K562 (cell line): ENCODE results near the gene RABGAP1L. TPM values are rescaled to one million over a fixed set of nuclear protein-coding genes. Genes with fewer than 3 reads are reported as not detected.

Source experiments
- CHCHD3 ChIP-seq: fragments of 250-450 bp; sonication (Bioruptor Pico); IDR thresholded peaks from 2 replicates; pipeline ENCODE4 v2.1.2; 2022; ENCODE audit warnings: mild to moderate bottlenecking
- CREB1 ChIP-seq, 2 experiments: sonication (generic) in 1 of 2; formaldehyde crosslinking in 1 of 2; IDR thresholded peaks; 2 replicates each; pipeline versions ENCODE4 v1.6.1 to v1.8.0; 2012 to 2022; ENCODE audit warnings: inconsistent platforms in 1 of 2, mild to moderate bottlenecking in 1 of 2, missing genetic modification reagents in 1 of 2, moderate library complexity in 1 of 2
- CXXC5 ChIP-seq: fragments of 250-450 bp; sonication (Bioruptor Pico); IDR thresholded peaks from 2 replicates; pipeline ENCODE4 v1.8.0; 2022; ENCODE audit warnings: inconsistent platforms, mild to moderate bottlenecking, moderate library complexity
- HMG20A ChIP-seq: fragments of 450-650 bp; formaldehyde crosslinking; conservative IDR thresholded peaks from 2 replicates; pipeline ENCODE4 v1.4.0; 2020; ENCODE audit warnings: mild to moderate bottlenecking, mixed read lengths
- JUND ChIP-seq, 2 experiments: IDR thresholded peaks; 2 replicates in 1 of 2; 3 replicates in 1 of 2; pipeline ENCODE4 v1.6.1; 2011; ENCODE audit warnings: borderline replicate concordance in 2 of 2, low read depth in 2 of 2, low read length in 2 of 2, improper control_type of control experiment in 1 of 2, missing biosample characterization in 1 of 2, missing genetic modification characterization in 1 of 2, missing genetic modification reagents in 1 of 2
- KAT8 ChIP-seq: fragments of 450-650 bp; IDR thresholded peaks from 2 replicates; pipeline ENCODE4 v1.6.1; 2016; ENCODE audit warnings: low read depth, mild to moderate bottlenecking
- KDM1A ChIP-seq, 2 experiments: fragments of 450-650 bp; IDR thresholded peaks; 2 replicates each; pipeline ENCODE4 v1.6.1; 2016; ENCODE audit warnings: mild to moderate bottlenecking in 2 of 2
- PBX2 ChIP-seq, 2 experiments: IDR thresholded peaks in 1 of 2; conservative IDR thresholded peaks in 1 of 2; 2 replicates each; pipeline ENCODE4 v1.6.1; 2016; ENCODE audit warnings: low read depth in 2 of 2, mild to moderate bottlenecking in 1 of 2, missing compliant biosample characterization in 1 of 2, missing genetic modification characterization in 1 of 2, moderate library complexity in 1 of 2
- PHB2 ChIP-seq: fragments of 450-650 bp; IDR thresholded peaks from 2 replicates; pipeline ENCODE4 v1.6.1; 2017; ENCODE audit warnings: low read depth
- POU5F1 ChIP-seq: fragments of 150-350 bp; IDR thresholded peaks from 2 replicates; pipeline ENCODE4 v1.6.1; 2014; ENCODE audit warnings: borderline replicate concordance, low read length, low read depth, mild to moderate bottlenecking; ENCODE audit not compliant: partially characterized antibody
- ZMIZ1 ChIP-seq, 2 experiments: fragments of 150-350 bp in 1 of 2; IDR thresholded peaks; 2 replicates each; pipeline ENCODE4 v1.6.1; 2012 to 2016; ENCODE audit warnings: low read depth in 2 of 2, low read length in 2 of 2, mild to moderate bottlenecking in 1 of 2, moderate library complexity in 1 of 2
- ZNF3 ChIP-seq: fragments of 250-450 bp; sonication (Bioruptor Pico); IDR thresholded peaks from 2 replicates; pipeline ENCODE4 v1.5.0; 2021; ENCODE audit warnings: mild to moderate bottlenecking, moderate library complexity
- polyA plus RNA-seq, 8 experiments: library from polyadenylated mRNA; depleted of rRNA in 4 of 8; stranded (reverse) in 5 of 8; unstranded in 3 of 8; fragments of >200 nt; fragmentation: Nextera tagmentation in 2 of 8; fragmentation: Illumina TruSeq in 1 of 8; extraction: Ambion mirVana in 2 of 8; extraction: Trizol in 1 of 8; gene quantifications; 2 replicates each; pipeline versions ENCODE4 v1.2.1 to v1.2.3, GENCODE V29; 2011 to 2014; ENCODE audit warnings: inconsistent platforms in 1 of 8, missing spikeins in 1 of 8
- total RNA-seq, 7 experiments: library from RNA; depleted of rRNA in 6 of 7; stranded (reverse); fragments of >200 nt in 6 of 7; fragmentation: Illumina TruSeq in 2 of 7; extraction: Trizol in 2 of 7; gene quantifications; 2 replicates each; pipeline versions ENCODE4 v1.2.1 to v1.2.3, GENCODE V29; 2011 to 2021; ENCODE audit warnings: low replicate concordance in 1 of 7
- TF ChIP-seq, protein P1 (sequence below): fragments of 450-650 bp; formaldehyde crosslinking; IDR thresholded peaks from 2 replicates; pipeline ENCODE4 v1.4.0; 2020; ENCODE audit warnings: mild to moderate bottlenecking, moderate library complexity
- TF ChIP-seq, protein P2 (sequence below): sonication (generic); formaldehyde crosslinking; IDR thresholded peaks from 2 replicates; pipeline ENCODE4 v1.8.0; 2023; ENCODE audit warnings: mild to moderate bottlenecking, missing genetic modification reagents

The RABGAP1L gene
- total and polyA plus RNA-seq, 9 of the 15 experiments (the other 6 are each of a cell fraction or from before 2014, with no cell fraction given): 16.5 to 44.9 (median 26.7) TPM

- TF ChIP-seq, protein P1, sequence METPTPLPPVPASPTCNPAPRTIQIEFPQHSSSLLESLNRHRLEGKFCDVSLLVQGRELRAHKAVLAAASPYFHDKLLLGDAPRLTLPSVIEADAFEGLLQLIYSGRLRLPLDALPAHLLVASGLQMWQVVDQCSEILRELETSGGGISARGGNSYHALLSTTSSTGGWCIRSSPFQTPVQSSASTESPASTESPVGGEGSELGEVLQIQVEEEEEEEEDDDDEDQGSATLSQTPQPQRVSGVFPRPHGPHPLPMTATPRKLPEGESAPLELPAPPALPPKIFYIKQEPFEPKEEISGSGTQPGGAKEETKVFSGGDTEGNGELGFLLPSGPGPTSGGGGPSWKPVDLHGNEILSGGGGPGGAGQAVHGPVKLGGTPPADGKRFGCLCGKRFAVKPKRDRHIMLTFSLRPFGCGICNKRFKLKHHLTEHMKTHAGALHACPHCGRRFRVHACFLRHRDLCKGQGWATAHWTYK: 0 out of 2 replicates have a peak, but pooled peaks have one; percentile 42
- TF ChIP-seq PBX2 (CRISPR knock-in tag; IDR thresholded peaks at IDR 0.05; ENCODE audit: low read depth) (no peak), PBX2 (tag; conservative IDR thresholded peaks at IDR 0.05; ENCODE audit: low read depth) (peak; percentile 61), PHB2 (peak; percentile 62; the same call in 1 of the 2 replicates), KAT8 (no peak), CREB1 (IDR thresholded peaks at IDR 0.05) (no peak), CREB1 (CRISPR knock-in tag; IDR thresholded peaks at IDR 0.05) (no peak), CXXC5 (CRISPR knock-in tag) (peak; percentile 12; the same call in 1 of the 2 replicates), CHCHD3 (CRISPR knock-in tag) (no peak), KDM1A (IDR thresholded peaks at IDR 0.05) (peak; percentile 76 to 79), POU5F1 (no peak), ZMIZ1 (IDR thresholded peaks at IDR 0.05; ENCODE audit: low read depth in 2 of 2, low read length in 2 of 2) (no peak), ZNF3 (CRISPR knock-in tag) (no peak), HMG20A (CRISPR knock-in tag) (no peak), JUND (IDR thresholded peaks at IDR 0.05; ENCODE audit: borderline replicate concordance, low read depth, low read length) (peak; percentile 13; the same call in 1 of the 2 replicates), JUND (tag; IDR thresholded peaks at IDR 0.05; ENCODE audit: borderline replicate concordance, low read depth, low read length) (0 out of 3 replicates have a peak, but pooled peaks have one; percentile 18)
- TF ChIP-seq, protein P2, sequence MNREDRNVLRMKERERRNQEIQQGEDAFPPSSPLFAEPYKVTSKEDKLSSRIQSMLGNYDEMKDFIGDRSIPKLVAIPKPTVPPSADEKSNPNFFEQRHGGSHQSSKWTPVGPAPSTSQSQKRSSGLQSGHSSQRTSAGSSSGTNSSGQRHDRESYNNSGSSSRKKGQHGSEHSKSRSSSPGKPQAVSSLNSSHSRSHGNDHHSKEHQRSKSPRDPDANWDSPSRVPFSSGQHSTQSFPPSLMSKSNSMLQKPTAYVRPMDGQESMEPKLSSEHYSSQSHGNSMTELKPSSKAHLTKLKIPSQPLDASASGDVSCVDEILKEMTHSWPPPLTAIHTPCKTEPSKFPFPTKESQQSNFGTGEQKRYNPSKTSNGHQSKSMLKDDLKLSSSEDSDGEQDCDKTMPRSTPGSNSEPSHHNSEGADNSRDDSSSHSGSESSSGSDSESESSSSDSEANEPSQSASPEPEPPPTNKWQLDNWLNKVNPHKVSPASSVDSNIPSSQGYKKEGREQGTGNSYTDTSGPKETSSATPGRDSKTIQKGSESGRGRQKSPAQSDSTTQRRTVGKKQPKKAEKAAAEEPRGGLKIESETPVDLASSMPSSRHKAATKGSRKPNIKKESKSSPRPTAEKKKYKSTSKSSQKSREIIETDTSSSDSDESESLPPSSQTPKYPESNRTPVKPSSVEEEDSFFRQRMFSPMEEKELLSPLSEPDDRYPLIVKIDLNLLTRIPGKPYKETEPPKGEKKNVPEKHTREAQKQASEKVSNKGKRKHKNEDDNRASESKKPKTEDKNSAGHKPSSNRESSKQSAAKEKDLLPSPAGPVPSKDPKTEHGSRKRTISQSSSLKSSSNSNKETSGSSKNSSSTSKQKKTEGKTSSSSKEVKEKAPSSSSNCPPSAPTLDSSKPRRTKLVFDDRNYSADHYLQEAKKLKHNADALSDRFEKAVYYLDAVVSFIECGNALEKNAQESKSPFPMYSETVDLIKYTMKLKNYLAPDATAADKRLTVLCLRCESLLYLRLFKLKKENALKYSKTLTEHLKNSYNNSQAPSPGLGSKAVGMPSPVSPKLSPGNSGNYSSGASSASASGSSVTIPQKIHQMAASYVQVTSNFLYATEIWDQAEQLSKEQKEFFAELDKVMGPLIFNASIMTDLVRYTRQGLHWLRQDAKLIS (CRISPR knock-in tag): no peak
Measured at GRCh38 chr1:174230399-174230798, 71.1 kb downstream of the RABGAP1L start (continued).
